WTC11 (cell line): ENCODE results near the gene TNS3. TPM values are rescaled to one million over a fixed set of nuclear protein-coding genes. Genes with fewer than 3 reads are reported as not detected.

ENCODE experiments used
- ATAC-seq: fragments of 200-7000 bp; cut with Tn5 transposase; 2 replicates; pipeline ENCODE4 v1.10.0; 2021; ENCODE audit warnings: mild to moderate bottlenecking, moderate library complexity
- CTCF ChIA-PET: fragments of 300-600 bp; sonication (Branson Sonifier 250); formaldehyde crosslinking; loops from one replicate; lab custom pipeline; 2021; ENCODE audit warnings: antibody characterized with exemption; lab: Charles Lee
- POLR2A ChIA-PET: fragments of 350-600 bp; sonication (Branson Sonifier 250); formaldehyde crosslinking; loops from one replicate; lab custom pipeline; 2021; ENCODE audit warnings: antibody characterized with exemption; lab: Charles Lee
- DNase-seq: peaks from one replicate; pipeline ENCODE4 v3.0.0; 2021; ENCODE audit warnings: low spot score
- H3K27ac Mint-ChIP-seq: 2 replicates; pipeline ENCODE4 v1.8.0; 2021; ENCODE audit warnings: mixed read lengths
- H3K27me3 Mint-ChIP-seq: 2 replicates; pipeline ENCODE4 v1.8.0; 2021; ENCODE audit warnings: low read depth, mild to moderate bottlenecking, moderate library complexity, mixed read lengths
- H3K36me3 Mint-ChIP-seq: 2 replicates; pipeline ENCODE4 v1.8.0; 2021; ENCODE audit warnings: mixed read lengths
- H3K4me1 Mint-ChIP-seq: 2 replicates; pipeline ENCODE4 v1.8.0; 2022; ENCODE audit warnings: mixed read lengths
- H3K4me3 Mint-ChIP-seq: 2 replicates; pipeline ENCODE4 v1.8.0; 2021; ENCODE audit warnings: mild to moderate bottlenecking, moderate library complexity, mixed read lengths
- H3K9me3 Mint-ChIP-seq: 2 replicates; pipeline ENCODE4 v1.8.0; 2021; ENCODE audit warnings: mixed read lengths
- ETV6 ChIP-seq: sonication (generic); formaldehyde crosslinking; IDR thresholded peaks from 2 replicates; pipeline ENCODE4 v1.8.1; 2022; ENCODE audit warnings: mild to moderate bottlenecking, missing genetic modification reagents
- FOXP1 ChIP-seq: sonication (generic); formaldehyde crosslinking; IDR thresholded peaks from 2 replicates; pipeline ENCODE4 v1.8.0; 2022; ENCODE audit warnings: missing genetic modification reagents, mild to moderate bottlenecking, moderate library complexity, borderline replicate concordance
- JUN ChIP-seq: sonication (generic); formaldehyde crosslinking; IDR thresholded peaks from 2 replicates; pipeline ENCODE4 v1.8.0; 2023; ENCODE audit warnings: mild to moderate bottlenecking, missing genetic modification reagents
- NFE2L1 ChIP-seq: sonication (generic); formaldehyde crosslinking; IDR thresholded peaks from 2 replicates; pipeline ENCODE4 v1.8.1; 2023; ENCODE audit warnings: missing genetic modification reagents
- NFYB ChIP-seq: sonication (generic); formaldehyde crosslinking; conservative IDR thresholded peaks from 2 replicates; pipeline ENCODE4 v1.8.0; 2022; ENCODE audit warnings: low read depth, missing genetic modification reagents
- TCF7 ChIP-seq: sonication (generic); formaldehyde crosslinking; IDR thresholded peaks from 2 replicates; pipeline ENCODE4 v1.8.0; 2022; ENCODE audit warnings: mild to moderate bottlenecking, low read depth, missing genetic modification reagents, moderate library complexity
- TP53 ChIP-seq: sonication (generic); formaldehyde crosslinking; IDR thresholded peaks from 2 replicates; pipeline ENCODE4 v1.8.1; 2023; ENCODE audit warnings: mild to moderate bottlenecking, missing genetic modification reagents
- ZNF263 ChIP-seq: sonication (generic); formaldehyde crosslinking; IDR thresholded peaks from 2 replicates; pipeline ENCODE4 v1.8.1; 2022; ENCODE audit warnings: low read depth, mild to moderate bottlenecking, moderate library complexity, missing genetic modification reagents
- total RNA-seq: library from RNA; stranded (reverse); gene quantifications from 3 replicates; pipeline ENCODE4 v1.2.3, GENCODE V29; 2021
- TF ChIP-seq, protein P1 (sequence below): sonication (generic); formaldehyde crosslinking; IDR thresholded peaks from 2 replicates; pipeline ENCODE4 v1.8.1; 2023; ENCODE audit warnings: mild to moderate bottlenecking, missing genetic modification reagents
- TF ChIP-seq, protein P2 (sequence below): sonication (generic); formaldehyde crosslinking; IDR thresholded peaks from 2 replicates; pipeline ENCODE4 v1.8.1; 2022; ENCODE audit warnings: low read depth, mild to moderate bottlenecking, moderate library complexity, missing genetic modification reagents, borderline replicate concordance
- TF ChIP-seq, protein P3 (sequence below): fragments of 250-450 bp; sonication (Bioruptor Pico); IDR thresholded peaks from 2 replicates; pipeline ENCODE4 v1.9.0; 2021; ENCODE audit warnings: mild to moderate bottlenecking
- TF ChIP-seq, protein P4 (sequence below): sonication (generic); formaldehyde crosslinking; IDR thresholded peaks from 2 replicates; pipeline ENCODE4 v1.8.1; 2022; ENCODE audit warnings: low read depth, missing genetic modification reagents, borderline replicate concordance
- TF ChIP-seq, protein P5 (sequence below): sonication (generic); formaldehyde crosslinking; IDR thresholded peaks from 2 replicates; pipeline ENCODE4 v1.8.1; 2023; ENCODE audit warnings: mild to moderate bottlenecking, moderate library complexity, missing genetic modification reagents

Gene TNS3
- total RNA-seq, 1 experiment from 2014 or later, result 37.7 TPM

DNA sequence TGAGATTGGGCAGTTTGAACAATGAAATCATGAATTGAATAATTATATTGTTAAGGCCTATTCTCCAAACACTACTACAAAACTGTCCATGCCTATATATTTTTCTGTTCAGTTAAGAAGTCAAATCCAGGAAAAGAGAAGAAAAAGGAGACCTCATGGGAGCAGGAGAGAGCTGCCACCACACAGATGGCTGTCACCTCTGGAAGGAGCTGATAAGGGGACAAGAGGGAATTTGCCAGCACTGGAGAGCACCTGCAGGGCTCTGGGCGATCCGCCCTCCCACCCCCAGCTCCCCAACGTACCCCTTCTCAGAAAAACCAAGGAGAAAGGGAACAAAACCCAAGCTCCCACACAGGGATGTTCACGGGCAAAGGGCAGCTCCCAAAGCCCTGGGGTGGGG is 227.8 kb downstream of the TNS3 start (continued):
- TF ChIP-seq, protein P1, sequence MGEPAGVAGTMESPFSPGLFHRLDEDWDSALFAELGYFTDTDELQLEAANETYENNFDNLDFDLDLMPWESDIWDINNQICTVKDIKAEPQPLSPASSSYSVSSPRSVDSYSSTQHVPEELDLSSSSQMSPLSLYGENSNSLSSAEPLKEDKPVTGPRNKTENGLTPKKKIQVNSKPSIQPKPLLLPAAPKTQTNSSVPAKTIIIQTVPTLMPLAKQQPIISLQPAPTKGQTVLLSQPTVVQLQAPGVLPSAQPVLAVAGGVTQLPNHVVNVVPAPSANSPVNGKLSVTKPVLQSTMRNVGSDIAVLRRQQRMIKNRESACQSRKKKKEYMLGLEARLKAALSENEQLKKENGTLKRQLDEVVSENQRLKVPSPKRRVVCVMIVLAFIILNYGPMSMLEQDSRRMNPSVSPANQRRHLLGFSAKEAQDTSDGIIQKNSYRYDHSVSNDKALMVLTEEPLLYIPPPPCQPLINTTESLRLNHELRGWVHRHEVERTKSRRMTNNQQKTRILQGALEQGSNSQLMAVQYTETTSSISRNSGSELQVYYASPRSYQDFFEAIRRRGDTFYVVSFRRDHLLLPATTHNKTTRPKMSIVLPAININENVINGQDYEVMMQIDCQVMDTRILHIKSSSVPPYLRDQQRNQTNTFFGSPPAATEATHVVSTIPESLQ (CRISPR knock-in tag), result no peak
- no peak for TF ChIP-seq TP53 (CRISPR knock-in tag)
- no peak for TF ChIP-seq TCF7
- no peak for TF ChIP-seq ZNF263 (CRISPR knock-in tag)

DNA sequence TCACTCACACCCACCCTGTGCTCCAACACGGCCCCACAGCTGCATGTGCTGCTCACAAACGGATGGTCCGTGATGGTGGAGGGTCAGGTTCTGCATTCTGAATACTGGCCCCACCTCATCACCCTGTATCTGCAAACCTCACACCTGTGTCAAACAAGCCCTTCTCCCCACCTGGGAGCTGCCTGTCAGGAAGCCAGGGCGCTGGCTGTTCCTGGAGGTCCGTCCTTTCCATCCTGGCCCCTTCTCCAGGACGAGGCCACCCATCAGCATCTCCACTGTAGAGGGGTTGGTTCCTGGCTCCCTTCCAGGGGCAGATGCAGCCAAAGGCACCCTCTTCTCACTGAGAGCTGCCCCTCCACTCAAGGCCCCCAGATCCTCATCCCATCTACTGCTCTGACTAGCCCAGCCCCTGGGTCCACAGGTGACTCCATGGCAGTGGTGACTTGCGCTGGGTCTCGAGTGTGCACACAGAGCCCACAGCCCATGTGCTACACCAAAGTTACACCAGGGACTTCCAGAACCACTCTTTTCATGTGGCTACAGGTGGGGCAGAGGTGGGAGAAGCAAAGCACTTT is 229.4 kb downstream of the TNS3 start:
- TF ChIP-seq, protein P2, sequence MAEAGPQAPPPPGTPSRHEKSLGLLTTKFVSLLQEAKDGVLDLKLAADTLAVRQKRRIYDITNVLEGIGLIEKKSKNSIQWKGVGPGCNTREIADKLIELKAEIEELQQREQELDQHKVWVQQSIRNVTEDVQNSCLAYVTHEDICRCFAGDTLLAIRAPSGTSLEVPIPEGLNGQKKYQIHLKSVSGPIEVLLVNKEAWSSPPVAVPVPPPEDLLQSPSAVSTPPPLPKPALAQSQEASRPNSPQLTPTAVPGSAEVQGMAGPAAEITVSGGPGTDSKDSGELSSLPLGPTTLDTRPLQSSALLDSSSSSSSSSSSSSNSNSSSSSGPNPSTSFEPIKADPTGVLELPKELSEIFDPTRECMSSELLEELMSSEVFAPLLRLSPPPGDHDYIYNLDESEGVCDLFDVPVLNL, result no peak
- no peak for TF ChIP-seq NFE2L1
- TF ChIP-seq, protein P3, sequence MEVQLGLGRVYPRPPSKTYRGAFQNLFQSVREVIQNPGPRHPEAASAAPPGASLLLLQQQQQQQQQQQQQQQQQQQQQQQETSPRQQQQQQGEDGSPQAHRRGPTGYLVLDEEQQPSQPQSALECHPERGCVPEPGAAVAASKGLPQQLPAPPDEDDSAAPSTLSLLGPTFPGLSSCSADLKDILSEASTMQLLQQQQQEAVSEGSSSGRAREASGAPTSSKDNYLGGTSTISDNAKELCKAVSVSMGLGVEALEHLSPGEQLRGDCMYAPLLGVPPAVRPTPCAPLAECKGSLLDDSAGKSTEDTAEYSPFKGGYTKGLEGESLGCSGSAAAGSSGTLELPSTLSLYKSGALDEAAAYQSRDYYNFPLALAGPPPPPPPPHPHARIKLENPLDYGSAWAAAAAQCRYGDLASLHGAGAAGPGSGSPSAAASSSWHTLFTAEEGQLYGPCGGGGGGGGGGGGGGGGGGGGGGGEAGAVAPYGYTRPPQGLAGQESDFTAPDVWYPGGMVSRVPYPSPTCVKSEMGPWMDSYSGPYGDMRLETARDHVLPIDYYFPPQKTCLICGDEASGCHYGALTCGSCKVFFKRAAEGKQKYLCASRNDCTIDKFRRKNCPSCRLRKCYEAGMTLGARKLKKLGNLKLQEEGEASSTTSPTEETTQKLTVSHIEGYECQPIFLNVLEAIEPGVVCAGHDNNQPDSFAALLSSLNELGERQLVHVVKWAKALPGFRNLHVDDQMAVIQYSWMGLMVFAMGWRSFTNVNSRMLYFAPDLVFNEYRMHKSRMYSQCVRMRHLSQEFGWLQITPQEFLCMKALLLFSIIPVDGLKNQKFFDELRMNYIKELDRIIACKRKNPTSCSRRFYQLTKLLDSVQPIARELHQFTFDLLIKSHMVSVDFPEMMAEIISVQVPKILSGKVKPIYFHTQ (CRISPR knock-in tag), result no peak
- Mint-ChIP-seq H3K27me3 (no peaks in the 10 kb centered on the region), H3K9me3 (no peaks in the 10 kb centered on the region), H3K27ac (no peak overlapping the region), H3K36me3 (no peaks in the 10 kb centered on the region), H3K4me1 (peaks cover 7% of the 10 kb centered on the region), H3K4me3 (no peak overlapping the region)
- ATAC-seq (no peak), DNase-seq (peak; percentile 1)
- CTCF ChIA-PET, result no interaction called here
- POLR2A ChIA-PET, result no interaction called here

DNA sequence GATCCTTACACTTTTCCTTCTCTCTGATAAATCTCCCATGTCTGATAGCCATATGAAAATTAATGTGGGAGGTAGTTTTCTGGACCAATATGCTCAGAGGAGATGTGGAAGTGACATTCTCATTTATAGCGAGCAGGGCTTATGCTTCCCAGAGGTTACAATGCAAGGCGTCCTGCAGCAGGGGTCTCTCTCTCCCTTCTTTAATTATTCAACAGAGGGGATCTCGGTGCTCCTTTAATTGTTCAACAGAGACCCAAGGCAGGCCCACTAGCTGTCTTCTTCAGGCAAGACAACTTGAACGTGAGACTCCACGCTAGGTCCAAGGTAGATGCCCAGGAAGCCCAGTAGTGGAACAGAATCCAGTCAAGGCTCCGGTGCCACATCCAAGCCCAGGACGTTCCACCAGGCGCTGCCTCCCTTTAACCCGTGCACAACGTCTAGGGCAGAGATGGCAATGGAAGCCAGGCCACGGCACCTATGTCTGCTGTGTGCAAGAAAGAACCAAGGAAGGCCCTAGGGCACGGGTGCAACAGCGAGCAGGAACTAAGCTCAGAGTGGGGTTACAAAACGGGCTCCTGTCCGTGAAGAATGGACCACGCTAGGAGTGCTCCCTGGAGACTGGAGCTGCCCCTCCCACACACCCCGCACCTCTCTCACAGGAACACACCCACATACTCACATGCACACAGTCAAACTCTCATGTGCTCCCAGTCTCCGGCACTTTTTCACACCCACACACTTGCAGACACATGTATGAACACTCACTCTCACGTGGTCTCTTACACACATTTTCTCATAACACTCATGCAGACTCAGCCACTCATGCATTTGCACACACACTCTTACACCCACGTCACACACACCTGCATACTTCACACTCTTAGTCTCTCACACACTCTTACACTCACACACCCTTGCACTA is 230.4 kb downstream of the TNS3 start:
- no peak overlapping the region for H3K4me3 Mint-ChIP-seq
- POLR2A ChIA-PET, result no interaction called here
- H3K27ac Mint-ChIP-seq, result no peak overlapping the region
- no peaks in the 10 kb centered on the region for H3K36me3 Mint-ChIP-seq
- H3K27me3 Mint-ChIP-seq, result no peaks in the 10 kb centered on the region
- H3K4me1 Mint-ChIP-seq, result peaks cover 7% of the 10 kb centered on the region
- H3K9me3 Mint-ChIP-seq, result no peaks in the 10 kb centered on the region
- DNase-seq (peak; percentile 11), ATAC-seq (peak; percentile 36; the same call in 1 of the 2 replicates)
- TF ChIP-seq, protein P4, sequence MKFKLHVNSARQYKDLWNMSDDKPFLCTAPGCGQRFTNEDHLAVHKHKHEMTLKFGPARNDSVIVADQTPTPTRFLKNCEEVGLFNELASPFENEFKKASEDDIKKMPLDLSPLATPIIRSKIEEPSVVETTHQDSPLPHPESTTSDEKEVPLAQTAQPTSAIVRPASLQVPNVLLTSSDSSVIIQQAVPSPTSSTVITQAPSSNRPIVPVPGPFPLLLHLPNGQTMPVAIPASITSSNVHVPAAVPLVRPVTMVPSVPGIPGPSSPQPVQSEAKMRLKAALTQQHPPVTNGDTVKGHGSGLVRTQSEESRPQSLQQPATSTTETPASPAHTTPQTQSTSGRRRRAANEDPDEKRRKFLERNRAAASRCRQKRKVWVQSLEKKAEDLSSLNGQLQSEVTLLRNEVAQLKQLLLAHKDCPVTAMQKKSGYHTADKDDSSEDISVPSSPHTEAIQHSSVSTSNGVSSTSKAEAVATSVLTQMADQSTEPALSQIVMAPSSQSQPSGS (CRISPR knock-in tag), result no peak
- TF ChIP-seq, protein P5, sequence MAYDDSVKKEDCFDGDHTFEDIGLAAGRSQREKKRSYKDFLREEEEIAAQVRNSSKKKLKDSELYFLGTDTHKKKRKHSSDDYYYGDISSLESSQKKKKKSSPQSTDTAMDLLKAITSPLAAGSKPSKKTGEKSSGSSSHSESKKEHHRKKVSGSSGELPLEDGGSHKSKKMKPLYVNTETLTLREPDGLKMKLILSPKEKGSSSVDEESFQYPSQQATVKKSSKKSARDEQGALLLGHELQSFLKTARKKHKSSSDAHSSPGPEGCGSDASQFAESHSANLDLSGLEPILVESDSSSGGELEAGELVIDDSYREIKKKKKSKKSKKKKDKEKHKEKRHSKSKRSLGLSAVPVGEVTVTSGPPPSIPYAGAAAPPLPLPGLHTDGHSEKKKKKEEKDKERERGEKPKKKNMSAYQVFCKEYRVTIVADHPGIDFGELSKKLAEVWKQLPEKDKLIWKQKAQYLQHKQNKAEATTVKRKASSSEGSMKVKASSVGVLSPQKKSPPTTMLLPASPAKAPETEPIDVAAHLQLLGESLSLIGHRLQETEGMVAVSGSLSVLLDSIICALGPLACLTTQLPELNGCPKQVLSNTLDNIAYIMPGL (CRISPR knock-in tag), result no peak
- TF ChIP-seq JUN, result no peak
- TF ChIP-seq NFYB, result no peak
- no peak for TF ChIP-seq ETV6 (CRISPR knock-in tag)
- TF ChIP-seq FOXP1, result no peak
- CTCF ChIA-PET, result interaction anchor here (1.0 kb wide), 1 partner anchor 77 kb away, joined by 3 read pairs; no protein-coding TSS in a partner anchor
